HG02973 (cell line): ENCODE measurements around the gene RNPEP.
A peak's percentile ranks its signal among the peaks of the same experiment; 100 is the strongest.
"Not testable (repeated sequence)": the region's sequence is repeated elsewhere in the genome, so short reads cannot be mapped to it uniquely, and the experiment has no call there.

Experiments
- ATAC-seq: cut with Tn5 transposase; IDR thresholded peaks from one replicate; pipeline ENCODE4 v1.9.1; 2021; ENCODE audit warnings: moderate library complexity; ENCODE audit not compliant: unreplicated experiment

The RNPEP gene, protein sequence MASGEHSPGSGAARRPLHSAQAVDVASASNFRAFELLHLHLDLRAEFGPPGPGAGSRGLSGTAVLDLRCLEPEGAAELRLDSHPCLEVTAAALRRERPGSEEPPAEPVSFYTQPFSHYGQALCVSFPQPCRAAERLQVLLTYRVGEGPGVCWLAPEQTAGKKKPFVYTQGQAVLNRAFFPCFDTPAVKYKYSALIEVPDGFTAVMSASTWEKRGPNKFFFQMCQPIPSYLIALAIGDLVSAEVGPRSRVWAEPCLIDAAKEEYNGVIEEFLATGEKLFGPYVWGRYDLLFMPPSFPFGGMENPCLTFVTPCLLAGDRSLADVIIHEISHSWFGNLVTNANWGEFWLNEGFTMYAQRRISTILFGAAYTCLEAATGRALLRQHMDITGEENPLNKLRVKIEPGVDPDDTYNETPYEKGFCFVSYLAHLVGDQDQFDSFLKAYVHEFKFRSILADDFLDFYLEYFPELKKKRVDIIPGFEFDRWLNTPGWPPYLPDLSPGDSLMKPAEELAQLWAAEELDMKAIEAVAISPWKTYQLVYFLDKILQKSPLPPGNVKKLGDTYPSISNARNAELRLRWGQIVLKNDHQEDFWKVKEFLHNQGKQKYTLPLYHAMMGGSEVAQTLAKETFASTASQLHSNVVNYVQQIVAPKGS

GRCh38 chr1:201982623-201983379, at the start of gene RNPEP:
TSS of gene RNPEP (plus strand) at chr1:201982648. CDS start at chr1:201982667, 19 bp downstream.
- peak; percentile 74 for ATAC-seq

GRCh38 chr1:201933840-201934430, 48.5 kb upstream of the RNPEP start:
- ATAC-seq, result no peak

- ATAC-seq, result no peak
These were observed 44.7 kb upstream of the RNPEP start for GRCh38 chr1:201937624-201938213.

GRCh38 chr1:201938440-201939035, 43.9 kb upstream of the RNPEP start:
- ATAC-seq, result no peak

DNA sequence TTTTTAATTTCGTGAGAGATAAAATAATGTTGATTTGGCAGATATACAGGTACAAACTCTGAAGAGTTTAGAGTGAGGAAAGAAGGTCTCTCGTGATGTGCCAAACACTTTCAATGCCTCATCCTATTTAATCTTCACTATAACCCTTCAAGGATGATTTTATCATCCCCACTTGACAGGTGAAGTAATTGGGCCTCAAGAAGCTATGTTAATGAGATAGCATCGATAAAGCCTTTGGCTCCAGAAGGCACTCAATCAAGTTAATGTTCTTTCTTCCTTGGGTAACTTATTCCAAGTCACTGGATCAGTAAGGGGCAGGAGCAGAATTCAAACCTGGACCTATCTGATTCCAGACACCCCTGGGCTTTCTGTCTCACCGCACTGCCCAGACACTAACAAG, 43.3 kb upstream of the RNPEP start:
- no peak for ATAC-seq

- ATAC-seq, result no peak
These were observed 42.9 kb upstream of the RNPEP start for GRCh38 chr1:201939574-201939973.

DNA sequence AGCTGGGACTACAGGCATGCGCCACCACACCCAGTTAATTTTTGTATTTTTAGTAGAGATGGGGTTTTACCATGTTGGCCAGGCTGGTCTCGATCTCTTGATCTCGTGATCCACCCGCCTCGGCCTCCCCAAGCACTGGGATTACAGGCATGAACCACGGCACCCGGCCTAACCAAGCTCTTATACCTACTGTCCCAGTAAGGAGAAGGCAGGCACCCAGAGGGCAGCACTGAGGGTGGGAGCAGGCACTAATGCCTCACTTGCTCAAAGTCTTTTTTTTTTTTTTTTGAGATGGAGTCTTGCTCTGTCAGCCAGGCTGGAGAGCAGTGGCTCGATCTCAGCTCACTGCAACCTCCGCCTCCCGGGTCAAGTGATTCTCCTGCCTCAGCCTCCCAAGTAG, 42.1 kb upstream of the RNPEP start:
- not testable (repeated sequence) for ATAC-seq

DNA sequence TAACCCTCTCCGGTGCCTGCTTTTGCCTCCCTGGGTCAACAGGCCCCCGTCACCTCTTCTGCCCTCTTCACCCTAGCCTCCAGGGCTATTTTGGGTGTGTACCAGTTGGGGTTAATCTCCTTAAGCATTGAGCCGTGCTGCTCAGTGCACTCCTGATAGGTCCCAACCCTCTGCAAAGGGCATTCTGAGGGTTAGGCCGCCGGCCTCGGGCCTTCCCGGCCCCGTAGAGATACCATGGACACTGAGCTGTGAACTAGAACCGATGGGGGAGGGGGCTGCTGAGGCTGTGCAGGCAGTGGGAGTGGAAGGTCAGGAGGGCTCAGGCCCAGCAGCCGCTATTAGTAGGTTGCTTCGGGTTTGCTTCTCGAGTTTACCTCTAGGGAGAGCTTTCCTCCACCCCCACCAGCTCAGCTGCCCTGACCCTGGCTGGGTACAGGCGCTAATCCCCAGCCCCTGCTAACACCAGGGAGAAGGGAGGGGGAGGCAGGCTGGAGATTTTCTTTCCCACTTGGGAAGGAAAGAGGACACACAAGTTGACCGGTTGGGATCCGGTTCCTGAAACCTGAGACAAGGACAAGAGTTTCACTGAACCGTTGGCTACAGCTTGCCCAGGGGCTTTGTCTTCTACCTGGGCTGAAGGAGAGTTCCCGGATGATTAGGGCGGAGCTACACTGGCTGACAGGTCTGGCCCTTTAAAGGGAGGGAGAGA, 40.9 kb upstream of the RNPEP start:
- ATAC-seq, result no peak

GRCh38 chr1:201942129-201942495, 40.3 kb upstream of the RNPEP start:
- ATAC-seq, result no peak

DNA sequence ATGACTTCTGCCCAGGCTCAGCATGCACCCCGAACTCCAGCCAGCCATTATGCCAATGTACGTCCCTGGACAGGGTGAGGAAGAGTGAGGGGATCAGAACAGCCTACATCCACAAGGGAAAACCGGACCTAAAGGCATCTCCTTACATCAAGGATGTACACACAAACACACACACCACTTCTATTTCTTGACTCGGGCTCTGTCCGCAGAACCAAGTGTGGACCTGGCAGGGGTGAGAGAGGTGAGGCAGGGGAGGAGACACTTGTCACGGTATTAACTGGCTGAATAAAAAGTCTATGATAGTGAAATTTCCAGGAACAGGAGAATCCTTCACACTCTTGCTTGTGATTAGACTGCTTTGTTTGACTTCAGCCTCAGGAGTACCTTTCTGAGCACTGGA, 38.4 kb upstream of the RNPEP start:
- ATAC-seq, result no peak

- ATAC-seq, result no peak
These were observed 37.8 kb upstream of the RNPEP start for GRCh38 chr1:201944639-201945038.

- no peak for ATAC-seq
These were observed 37.3 kb upstream of the RNPEP start for GRCh38 chr1:201945157-201945556.

DNA sequence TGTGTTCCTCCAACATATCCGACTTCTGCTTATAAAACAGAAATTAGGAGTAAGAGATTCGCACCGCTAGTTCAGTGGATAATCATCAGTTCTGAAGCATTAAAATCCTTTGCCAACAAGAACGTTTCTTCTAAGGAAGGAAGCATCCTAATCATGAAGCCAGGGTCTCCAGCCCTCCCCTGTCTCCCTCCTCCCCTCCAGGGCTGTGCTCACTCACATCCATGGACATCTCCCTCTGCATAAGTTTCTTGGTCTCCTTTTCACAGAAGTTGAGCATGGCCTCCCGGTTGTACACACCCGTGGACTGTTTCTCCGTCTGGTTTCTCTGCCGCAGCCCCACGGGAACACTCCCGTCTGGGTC, 36.6 kb upstream of the RNPEP start:
- no peak for ATAC-seq

DNA sequence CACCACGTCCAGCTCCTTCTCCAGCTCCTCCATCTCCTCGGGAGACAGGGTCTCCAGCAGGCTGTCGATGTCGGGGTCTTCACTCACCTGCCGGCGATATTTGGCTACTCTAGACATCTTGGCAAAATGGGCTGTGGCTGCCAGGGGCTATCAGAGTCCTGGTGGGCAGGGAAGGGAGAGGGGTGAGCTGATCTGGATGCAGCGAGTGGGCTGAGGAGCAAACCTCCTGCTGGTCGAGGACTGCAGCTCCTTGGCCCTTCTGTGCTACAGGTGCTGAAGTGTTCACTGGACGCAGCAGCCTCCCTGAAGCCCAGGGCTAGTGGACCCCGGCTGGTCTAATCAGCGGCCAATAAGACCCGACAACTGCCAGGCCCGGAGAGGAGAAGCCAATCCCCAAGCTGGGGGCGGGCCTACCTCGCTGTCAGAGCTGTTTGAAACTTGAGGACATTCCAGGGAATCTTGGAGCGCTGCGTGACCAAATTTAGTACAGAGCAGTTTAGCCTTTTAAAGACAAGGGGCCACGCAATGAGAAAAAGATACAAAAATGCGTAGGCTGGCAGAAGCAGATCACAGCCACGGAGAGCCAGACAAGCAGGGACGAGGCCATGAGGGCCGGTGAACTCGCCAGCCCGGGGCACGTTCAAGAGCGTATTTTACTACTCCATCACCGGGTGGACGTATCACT, 36.1 kb upstream of the RNPEP start, which contains the start of gene LMOD1:
TSS of gene LMOD1 (minus strand) at position 325 of the 685 bp plus-strand sequence. CDS start at position 117, 208 bp downstream.
- no peak for ATAC-seq

- ATAC-seq, result no peak
These were observed 34.8 kb upstream of the RNPEP start for GRCh38 chr1:201947697-201948008.

DNA sequence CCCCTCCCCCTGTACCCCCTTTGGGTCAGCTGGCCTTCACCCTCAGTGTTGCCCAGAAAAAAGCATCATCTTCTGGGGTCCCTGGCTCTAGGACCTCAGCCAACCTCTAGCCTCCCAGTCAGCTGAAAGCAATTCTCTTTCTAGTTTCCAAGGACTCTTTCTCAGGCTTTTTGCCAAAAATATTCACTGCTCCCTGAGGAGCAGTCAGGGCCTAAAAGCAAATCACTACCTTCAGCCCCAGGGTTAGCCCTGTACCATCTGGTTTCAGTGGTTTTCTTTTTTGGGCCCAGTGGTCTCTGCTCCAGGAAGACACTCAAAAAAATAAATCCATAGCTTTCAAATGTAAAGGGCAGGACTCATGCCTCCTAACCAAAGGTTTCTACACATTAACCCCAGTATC, 33.0 kb upstream of the RNPEP start:
- no peak for ATAC-seq

- ATAC-seq, result no peak
These were observed 28.0 kb upstream of the RNPEP start for GRCh38 chr1:201954263-201955008.

DNA sequence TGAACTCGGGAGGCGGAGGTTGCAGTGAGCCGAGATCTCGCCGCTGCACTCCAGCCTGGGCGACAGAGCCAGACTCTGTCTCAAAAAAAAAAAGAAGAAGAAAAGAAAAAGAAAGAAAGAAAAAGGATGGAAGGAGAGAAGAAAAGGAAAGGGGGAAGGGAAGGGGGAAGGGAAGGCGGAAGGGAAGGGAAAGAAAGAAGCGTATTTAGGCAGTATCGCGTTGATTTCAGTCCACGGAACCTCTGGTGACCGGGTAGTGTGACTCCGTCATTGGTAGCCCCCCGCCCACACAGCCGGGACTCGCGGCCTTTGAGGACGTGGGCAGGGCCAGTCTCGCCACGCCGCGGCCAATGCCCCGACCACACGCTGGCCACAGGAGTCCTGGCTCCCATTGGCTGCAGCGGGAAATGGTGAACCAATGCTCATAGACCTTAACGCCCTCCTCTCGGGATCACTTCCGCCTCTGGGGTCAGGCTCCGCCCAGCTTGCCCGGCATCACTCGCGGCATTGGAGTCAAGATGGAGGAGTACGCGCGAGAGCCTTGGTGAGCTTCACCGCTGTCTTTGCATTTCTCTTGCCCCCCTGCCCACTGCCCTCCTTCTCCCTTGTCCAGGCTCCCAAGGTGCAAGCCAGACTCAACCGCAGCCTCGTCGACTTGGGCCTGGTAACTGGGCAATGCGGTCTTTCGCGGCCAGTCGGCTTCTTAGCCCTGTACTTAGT, 27.3 kb upstream of the RNPEP start, which contains the start of gene TIMM17A:
TSS of gene TIMM17A (plus strand) at position 495 of the 720 bp plus-strand sequence. CDS start at position 519, 24 bp downstream.
- ATAC-seq, result peak; percentile 99
